ENCODE data around the gene VPS4B.
A peak's percentile ranks its signal among the peaks of the same experiment; 100 is the strongest.

Gene VPS4B

GRCh38 chr18:63439334-63439733 lies 17.1 kb upstream of the VPS4B start:
- Histone ChIP-seq H3K9ac (no peak overlapping the region), H3K4me2 (peak overlapping the region in 1 of 11 experiments; percentile 48; a peak in 1 of 22 replicates), H3K9me3 (replicated peaks in 1 of 11) (no peaks in the 10 kb centered on the region), H3K27me3 (no peaks in the 10 kb centered on the region), H3K27ac (peak overlapping the region in 2 of 11 experiments; percentile 17 to 31; a peak in 1 of 22 replicates), H3K36me3 (no peaks in the 10 kb centered on the region), H4K20me1 (no peaks in the 10 kb centered on the region), H3K4me1 (peaks cover 2 to 50% (median 28%) of the 10 kb centered on the region in 10 experiments; a peak in 19 of 20 replicates), H3K4me3 (no peak overlapping the region)
- no peak for TF ChIP-seq Cebpa-rat (IDR thresholded peaks at IDR 0.05)

- Histone ChIP-seq H3K9ac (peak overlapping the region in 1 of 11 experiments; percentile 29; a peak in 2 of 22 replicates), H3K4me1 (peaks cover 0 to 38% (median 17%) of the 10 kb centered on the region in 10 experiments; a peak in 11 of 20 replicates), H3K4me2 (no peak overlapping the region), H3K4me3 (no peak overlapping the region), H3K27me3 (no peaks in the 10 kb centered on the region), H3K9me3 (replicated peaks in 1 of 11) (no peaks in the 10 kb centered on the region), H3K27ac (no peak overlapping the region), H3K36me3 (no peaks in the 10 kb centered on the region), H4K20me1 (no peaks in the 10 kb centered on the region)
- TF ChIP-seq Cebpa-rat (IDR thresholded peaks at IDR 0.05) = no peak
Observed at GRCh38 chr18:63438181-63438580, 15.9 kb upstream of the VPS4B start.

GRCh38 chr18:63433334-63433866 lies 11.1 kb upstream of the VPS4B start:
- H4K20me1 ChIP-seq = no peaks in the 10 kb centered on the region
- no peak for TF ChIP-seq Cebpa-rat (IDR thresholded peaks at IDR 0.05)
- H3K27ac ChIP-seq = no peak overlapping the region

GRCh38 chr18:63431180-63431579 lies 8.9 kb upstream of the VPS4B start:
- Histone ChIP-seq H3K36me3 (no peaks in the 10 kb centered on the region), H3K27me3 (no peaks in the 10 kb centered on the region), H3K4me2 (no peak overlapping the region), H3K4me3 (no peak overlapping the region), H4K20me1 (no peaks in the 10 kb centered on the region), H3K9ac (no peak overlapping the region), H3K27ac (no peak overlapping the region), H3K4me1 (no peaks in the 10 kb centered on the region), H3K9me3 (replicated peaks in 1 of 11) (no peaks in the 10 kb centered on the region)
- no peak for TF ChIP-seq Cebpa-rat (IDR thresholded peaks at IDR 0.05)

More at GRCh38 chr18:63433334-63433866, 11.1 kb upstream of the VPS4B start:
- Histone ChIP-seq H3K27me3 (no peaks in the 10 kb centered on the region), H3K36me3 (no peaks in the 10 kb centered on the region), H3K4me3 (no peak overlapping the region), H3K9ac (no peak overlapping the region), H3K4me1 (peaks cover 0 to 5% (median 0%) of the 10 kb centered on the region in 10 experiments; a peak in 1 of 20 replicates), H3K9me3 (replicated peaks in 1 of 11) (no peaks in the 10 kb centered on the region), H3K4me2 (no peak overlapping the region)

- no peak overlapping the region for H3K4me2 ChIP-seq
- TF ChIP-seq Cebpa-rat (IDR thresholded peaks at IDR 0.05) = no peak
- no peaks in the 10 kb centered on the region for H3K9me3 ChIP-seq (replicated peaks in 1 of 11)
- H3K4me1 ChIP-seq = no peaks in the 10 kb centered on the region
- H3K27ac ChIP-seq = no peak overlapping the region
- no peaks in the 10 kb centered on the region for H3K36me3 ChIP-seq
- no peak overlapping the region for H3K9ac ChIP-seq
- H4K20me1 ChIP-seq = no peaks in the 10 kb centered on the region
- H3K4me3 ChIP-seq = no peak overlapping the region
- H3K27me3 ChIP-seq = no peaks in the 10 kb centered on the region
Observed at GRCh38 chr18:63430526-63430925, 8.2 kb upstream of the VPS4B start.

- H3K4me1 ChIP-seq = peaks cover 5 to 11% (median 7%) of the 10 kb centered on the region in 10 experiments; a peak in 16 of 20 replicates
Observed at GRCh38 chr18:63427558-63427957, 5.3 kb upstream of the VPS4B start.

GRCh38 chr18:63422864-63423304 lies 608 bp upstream of the VPS4B start:
- Histone ChIP-seq H3K4me2 (peak overlapping the region; percentile 73 to 94 (median 84)), H4K20me1 (peaks cover 13 to 40% (median 23%) of the 10 kb centered on the region in 11 experiments; a peak in 18 of 22 replicates)

More at GRCh38 chr18:63427558-63427957, 5.3 kb upstream of the VPS4B start:
- Histone ChIP-seq H3K4me3 (no peak overlapping the region), H3K9ac (no peak overlapping the region), H3K4me2 (no peak overlapping the region), H3K27ac (no peak overlapping the region), H3K9me3 (replicated peaks in 1 of 11) (no peaks in the 10 kb centered on the region), H4K20me1 (no peaks in the 10 kb centered on the region), H3K27me3 (no peaks in the 10 kb centered on the region), H3K36me3 (no peaks in the 10 kb centered on the region)
- TF ChIP-seq Cebpa-rat (IDR thresholded peaks at IDR 0.05) = no peak

GRCh38 chr18:63421514-63421913 lies 762 bp downstream of the VPS4B start:
- Histone ChIP-seq H3K4me2 (peak overlapping the region; percentile 80 to 98 (median 85)), H3K4me1 (peaks cover 16 to 38% (median 23%) of the 10 kb centered on the region in 10 experiments), H3K27ac (peak overlapping the region; percentile 88 to 98 (median 93)), H3K27me3 (no peaks in the 10 kb centered on the region), H3K36me3 (peaks cover 42 to 45% (median 43%) of the 10 kb centered on the region in 11 experiments), H3K4me3 (peak overlapping the region; percentile 74 to 98 (median 90)), H3K9ac (peak overlapping the region; percentile 89 to 97 (median 93)), H4K20me1 (peaks cover 26 to 54% (median 37%) of the 10 kb centered on the region in 11 experiments; a peak in 19 of 22 replicates), H3K9me3 (replicated peaks in 1 of 11) (no peaks in the 10 kb centered on the region)
- TF ChIP-seq Cebpa-rat (IDR thresholded peaks at IDR 0.05) = no peak

More at GRCh38 chr18:63422864-63423304, 608 bp upstream of the VPS4B start:
- peak overlapping the region; percentile 88 to 98 (median 93) for H3K27ac ChIP-seq
- peak overlapping the region; percentile 74 to 98 (median 90) for H3K4me3 ChIP-seq
- peaks cover 16 to 38% (median 23%) of the 10 kb centered on the region in 10 experiments for H3K4me1 ChIP-seq
- no peak for TF ChIP-seq Cebpa-rat (IDR thresholded peaks at IDR 0.05)
- peak overlapping the region; percentile 89 to 97 (median 93) for H3K9ac ChIP-seq
- peaks cover 28 to 31% (median 30%) of the 10 kb centered on the region in 11 experiments for H3K36me3 ChIP-seq
- no peaks in the 10 kb centered on the region for H3K27me3 ChIP-seq
- H3K9me3 ChIP-seq (replicated peaks in 1 of 11) = no peaks in the 10 kb centered on the region

- H3K9me3 ChIP-seq (replicated peaks in 1 of 11) = no peaks in the 10 kb centered on the region
- 0 out of 22 replicates have a peak overlapping the region, but pooled peaks of 1 of the 11 experiments have one; percentile 18 for H3K9ac ChIP-seq
- H3K27me3 ChIP-seq = no peaks in the 10 kb centered on the region
- H3K4me1 ChIP-seq = 0 out of 20 replicates have a peak, but pooled peaks cover 0 to 4% (median 0%) of the 10 kb centered on the region in 10 experiments
- H3K4me3 ChIP-seq = no peak overlapping the region
- H3K36me3 ChIP-seq = peaks cover 81 to 99% (median 94%) of the 10 kb centered on the region in 11 experiments
- H3K27ac ChIP-seq = no peak overlapping the region
- no peak for TF ChIP-seq Cebpa-rat (IDR thresholded peaks at IDR 0.05)
- no peak overlapping the region for H3K4me2 ChIP-seq
- H4K20me1 ChIP-seq = peaks cover 45 to 100% (median 78%) of the 10 kb centered on the region in 11 experiments; a peak in 21 of 22 replicates
Observed at GRCh38 chr18:63412953-63413352, 9.3 kb downstream of the VPS4B start.

Data from BLaER1 treated with 17β-estradiol and CSF1 and Interleukin-3, amounts not matched to agents 10 nM and 100 nM (cell line).